GM12864 (cell line): ENCODE data around the gene TRAPPC8.
"Not testable (repeated sequence)": the region's sequence is repeated elsewhere in the genome, so short reads cannot be mapped to it uniquely, and the experiment has no call there.

Experiments
- DNase-seq: peaks from one replicate; pipeline ENCODE4 v3.0.0-alpha.2; 2011; ENCODE audit warnings: low read depth
- H3K4me3 ChIP-seq: 2 replicates; pipeline ENCODE4 v1.5.1; 2011; ENCODE audit warnings: mild to moderate bottlenecking, low read depth, low read length, control low read depth
- TF ChIP-seq, protein P1 (sequence below): IDR thresholded peaks from 2 replicates; pipeline ENCODE4 v1.5.1; 2011; ENCODE audit warnings: low read depth, mild to moderate bottlenecking, moderate library complexity, low read length, control low read depth, inconsistent platforms; ENCODE audit errors: missing control alignments

TRAPPC8 gene

DNA sequence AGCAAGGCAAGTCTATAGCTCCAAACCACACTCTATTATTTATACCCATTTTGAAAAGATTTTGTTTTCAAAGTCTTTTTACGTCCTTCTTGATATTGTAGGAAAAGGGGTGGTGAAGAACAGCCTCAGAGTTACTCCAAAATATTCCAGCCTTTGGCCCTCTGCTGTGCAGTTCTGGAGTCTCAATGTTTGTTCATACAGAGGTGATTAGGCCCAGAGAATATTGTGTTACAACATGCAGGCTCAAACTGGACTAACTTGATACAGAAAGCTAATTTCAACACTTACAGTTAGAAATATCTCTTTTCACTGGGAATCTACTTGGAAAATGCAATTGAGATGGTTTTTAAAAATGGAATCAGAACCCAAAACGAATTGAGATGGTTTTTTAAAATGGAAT, 141.8 kb downstream of the TRAPPC8 start:
- H3K4me3 ChIP-seq, result no peak overlapping the region
- DNase-seq, result no peak
- TF ChIP-seq, protein P1, sequence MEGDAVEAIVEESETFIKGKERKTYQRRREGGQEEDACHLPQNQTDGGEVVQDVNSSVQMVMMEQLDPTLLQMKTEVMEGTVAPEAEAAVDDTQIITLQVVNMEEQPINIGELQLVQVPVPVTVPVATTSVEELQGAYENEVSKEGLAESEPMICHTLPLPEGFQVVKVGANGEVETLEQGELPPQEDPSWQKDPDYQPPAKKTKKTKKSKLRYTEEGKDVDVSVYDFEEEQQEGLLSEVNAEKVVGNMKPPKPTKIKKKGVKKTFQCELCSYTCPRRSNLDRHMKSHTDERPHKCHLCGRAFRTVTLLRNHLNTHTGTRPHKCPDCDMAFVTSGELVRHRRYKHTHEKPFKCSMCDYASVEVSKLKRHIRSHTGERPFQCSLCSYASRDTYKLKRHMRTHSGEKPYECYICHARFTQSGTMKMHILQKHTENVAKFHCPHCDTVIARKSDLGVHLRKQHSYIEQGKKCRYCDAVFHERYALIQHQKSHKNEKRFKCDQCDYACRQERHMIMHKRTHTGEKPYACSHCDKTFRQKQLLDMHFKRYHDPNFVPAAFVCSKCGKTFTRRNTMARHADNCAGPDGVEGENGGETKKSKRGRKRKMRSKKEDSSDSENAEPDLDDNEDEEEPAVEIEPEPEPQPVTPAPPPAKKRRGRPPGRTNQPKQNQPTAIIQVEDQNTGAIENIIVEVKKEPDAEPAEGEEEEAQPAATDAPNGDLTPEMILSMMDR, result no peak

DNA sequence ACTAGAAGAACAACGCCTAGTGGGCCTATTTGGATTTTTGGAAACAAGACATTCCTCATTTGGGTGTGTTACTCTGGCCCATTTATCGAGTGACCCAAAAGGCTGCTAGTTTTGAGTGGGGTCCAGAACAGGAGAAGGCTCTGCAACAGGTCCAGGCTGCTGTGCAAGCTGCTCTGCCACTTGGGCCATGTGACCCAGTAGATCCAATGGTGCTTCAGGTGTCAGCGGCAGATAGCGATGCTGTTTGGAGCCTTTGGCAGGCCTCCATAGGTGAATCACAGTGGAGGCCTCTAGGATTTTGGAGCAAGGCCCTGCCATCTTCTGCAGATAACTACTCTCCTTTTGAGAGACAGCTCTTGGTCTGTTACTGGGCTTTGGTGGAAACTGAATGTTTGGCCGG, 143.7 kb downstream of the TRAPPC8 start:
- not testable (repeated sequence) for DNase-seq, H3K4me3 ChIP-seq

DNA sequence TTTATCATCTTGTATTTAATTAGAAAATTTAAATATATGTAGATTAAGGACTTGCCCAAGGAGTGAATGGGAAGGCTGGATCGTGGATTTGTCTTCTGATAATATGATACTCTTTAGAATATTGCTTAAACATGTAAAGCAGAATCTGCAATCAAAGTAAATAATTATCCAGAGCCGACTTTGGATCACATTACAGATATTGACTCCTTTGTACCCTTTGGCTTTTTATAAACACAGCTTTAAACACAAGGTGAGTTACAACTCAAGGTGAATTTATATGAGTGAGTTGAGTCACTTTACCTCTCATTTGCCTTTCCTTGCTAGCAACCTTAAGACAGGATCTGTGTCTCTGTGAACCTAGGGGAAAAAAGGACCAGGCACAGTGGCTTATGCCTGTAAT, 144.5 kb downstream of the TRAPPC8 start:
- H3K4me3 ChIP-seq, result no peak overlapping the region
- TF ChIP-seq, protein P1, result no peak
- no peak for DNase-seq

DNA sequence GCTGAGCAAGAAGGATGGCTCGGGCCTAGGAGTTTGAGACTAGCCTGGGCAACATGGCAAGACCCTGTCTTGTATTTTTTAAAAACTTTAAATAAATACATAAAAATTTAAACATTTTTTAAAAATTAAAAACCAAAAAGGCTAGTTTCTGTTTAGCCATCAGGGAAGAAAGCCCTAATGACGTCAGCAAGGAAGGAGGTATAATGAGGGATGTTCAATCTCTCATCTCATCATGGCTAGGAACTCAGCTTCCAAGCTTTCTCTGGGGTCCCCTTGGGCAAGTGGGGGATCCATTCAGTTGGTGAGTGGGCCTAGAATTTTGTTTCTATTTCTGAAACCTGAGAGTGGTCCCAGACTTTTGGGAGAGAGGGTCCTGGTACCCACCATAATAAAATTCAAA, 147.2 kb downstream of the TRAPPC8 start:
- DNase-seq, result no peak
- H3K4me3 ChIP-seq, result no peak overlapping the region
- TF ChIP-seq, protein P1, result no peak

DNA sequence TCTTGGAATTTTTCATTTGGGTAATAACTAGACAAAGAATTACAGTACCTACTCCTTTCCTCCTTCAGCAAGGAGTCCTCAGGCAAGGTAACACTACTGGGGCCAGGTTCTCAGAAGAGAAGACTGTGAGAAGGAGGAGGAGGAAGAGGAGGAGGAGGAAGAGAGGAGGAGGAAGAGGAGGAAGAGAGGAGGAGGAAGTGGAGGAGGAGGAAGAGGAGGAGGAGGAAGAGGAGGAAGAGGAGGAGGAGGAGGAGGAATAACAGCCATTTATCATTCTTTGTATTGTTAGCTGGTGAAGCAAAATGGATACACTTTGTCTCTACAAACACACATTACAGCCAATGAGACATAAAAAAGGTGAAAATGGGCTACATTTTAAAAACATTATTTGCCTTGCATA, 149.4 kb downstream of the TRAPPC8 start:
- DNase-seq, result no peak
- TF ChIP-seq, protein P1, result no peak
- H3K4me3 ChIP-seq, result no peak overlapping the region

DNA sequence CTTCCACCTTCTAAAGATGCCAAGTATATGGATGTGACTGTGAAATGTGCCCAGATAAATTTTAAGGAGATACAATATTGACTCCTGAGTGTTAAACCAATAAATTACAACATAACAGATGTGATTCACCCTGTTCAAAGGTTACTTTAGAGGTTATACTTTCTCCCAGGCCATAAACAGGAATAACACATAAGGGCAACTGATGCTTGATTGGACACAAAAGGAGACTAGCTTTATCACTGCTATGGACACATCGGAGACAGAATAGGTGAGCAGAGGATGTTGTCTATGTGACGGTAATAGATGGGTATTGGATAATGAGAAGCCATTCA, 150.4 kb downstream of the TRAPPC8 start:
- DNase-seq, result no peak
- H3K4me3 ChIP-seq, result no peak overlapping the region
- TF ChIP-seq, protein P1, result no peak

DNA sequence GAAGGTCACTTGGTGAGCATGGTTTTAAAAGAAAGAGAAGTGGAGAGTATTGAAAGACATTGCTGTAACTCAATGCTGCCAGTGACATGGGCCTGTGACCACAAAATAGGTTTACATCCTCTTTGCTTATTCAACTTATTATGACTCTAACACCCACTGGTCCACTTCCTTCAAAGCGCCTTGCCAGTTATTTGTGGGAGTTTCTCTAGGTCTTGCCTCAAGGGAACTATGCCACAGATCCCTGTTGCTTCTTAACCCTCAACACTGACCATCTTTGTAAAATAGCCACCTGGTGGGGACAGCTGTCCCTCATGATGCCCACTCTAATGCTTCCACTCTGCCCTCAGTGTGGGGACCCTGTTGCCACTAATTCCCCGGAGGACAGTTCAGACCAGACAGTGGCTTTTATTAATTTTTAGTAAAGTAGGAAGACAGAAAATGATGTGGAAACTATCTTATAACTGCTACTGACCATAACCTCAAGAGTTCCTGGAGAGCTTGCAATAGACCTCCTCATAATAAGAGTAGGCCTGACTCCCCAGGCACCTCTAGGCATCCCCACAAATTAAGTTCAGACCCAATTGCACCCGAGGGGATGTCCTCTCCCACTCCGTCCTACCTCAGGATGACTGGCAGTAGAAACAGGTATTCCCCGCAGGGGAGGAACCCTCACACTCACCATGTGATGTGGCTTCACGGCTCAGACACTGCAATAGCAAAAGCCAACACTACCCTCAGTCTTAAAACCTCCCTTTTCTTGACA, 150.9 kb downstream of the TRAPPC8 start:
- TF ChIP-seq, protein P1, result no peak
- no peak overlapping the region for H3K4me3 ChIP-seq
- DNase-seq, result peak; percentile 65
